ENCODE measurements around the gene ERCC4.

ERCC4 gene

GRCh38 chr16:13994239-13995106 lies 74.5 kb downstream of the ERCC4 start:
- no peak for DNase-seq (ENCODE audit: low read depth in 2 of 2)

GRCh38 chr16:13995194-13995593 lies 75.2 kb downstream of the ERCC4 start:
- no peak for DNase-seq (ENCODE audit: low read depth in 2 of 2)

GRCh38 chr16:13996778-13997288 lies 76.9 kb downstream of the ERCC4 start:
- no peak for DNase-seq (ENCODE audit: low read depth in 2 of 2)

- DNase-seq (ENCODE audit: low read depth in 2 of 2): no peak
These were observed 77.6 kb downstream of the ERCC4 start for GRCh38 chr16:13997526-13997925.

- no peak for DNase-seq (ENCODE audit: low read depth in 2 of 2)
These were observed 78.0 kb downstream of the ERCC4 start for GRCh38 chr16:13997933-13998332.

- no peak for DNase-seq (ENCODE audit: low read depth in 2 of 2)
These were observed 79.3 kb downstream of the ERCC4 start for GRCh38 chr16:13999071-13999894.

- no peak for DNase-seq (ENCODE audit: low read depth in 2 of 2)
These were observed 80.0 kb downstream of the ERCC4 start for GRCh38 chr16:13999895-14000425.

GRCh38 chr16:14001521-14001920 lies 81.6 kb downstream of the ERCC4 start:
- DNase-seq (ENCODE audit: low read depth in 2 of 2): no peak
